GM19372 (cell line): ENCODE measurements around the gene MASTL.
A peak's percentile ranks its signal among the peaks of the same experiment; 100 is the strongest.
"Not testable (repeated sequence)": the region's sequence is repeated elsewhere in the genome, so short reads cannot be mapped to it uniquely, and the experiment has no call there.

ENCODE experiments used
- ATAC-seq: cut with Tn5 transposase; IDR thresholded peaks from one replicate; pipeline ENCODE4 v1.9.1; 2021; ENCODE audit warnings: mild to moderate bottlenecking, low read depth, moderate library complexity; ENCODE audit not compliant: unreplicated experiment

Gene MASTL

GRCh38 chr10:27155066-27155754 is at the start of gene MASTL:
TSS of gene MASTL (plus strand) at chr10:27155352. CDS start at chr10:27155427, 75 bp downstream.
- peak; percentile 76 for ATAC-seq

- no peak for ATAC-seq
Observed at GRCh38 chr10:27108165-27108564, 47.0 kb upstream of the MASTL start.

DNA sequence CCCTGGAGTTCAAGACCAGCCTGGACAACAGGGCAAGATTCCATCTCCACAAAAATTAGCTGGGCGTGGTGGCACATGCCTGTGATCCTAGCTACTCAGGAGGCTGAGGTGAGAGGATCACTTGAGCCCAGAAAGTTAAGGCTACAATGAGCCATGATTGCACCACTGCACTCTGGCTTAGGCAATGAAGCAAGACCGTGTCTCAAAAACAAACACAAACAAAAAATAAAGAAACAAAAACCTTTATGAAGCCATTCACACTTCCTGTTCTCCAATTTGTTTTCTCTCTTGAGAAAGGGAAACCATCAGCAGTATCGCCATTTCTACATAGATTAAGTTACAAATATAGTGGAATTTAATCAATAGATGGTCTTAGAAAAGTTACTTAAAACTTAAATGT is 20.8 kb upstream of the MASTL start:
- ATAC-seq: no peak

DNA sequence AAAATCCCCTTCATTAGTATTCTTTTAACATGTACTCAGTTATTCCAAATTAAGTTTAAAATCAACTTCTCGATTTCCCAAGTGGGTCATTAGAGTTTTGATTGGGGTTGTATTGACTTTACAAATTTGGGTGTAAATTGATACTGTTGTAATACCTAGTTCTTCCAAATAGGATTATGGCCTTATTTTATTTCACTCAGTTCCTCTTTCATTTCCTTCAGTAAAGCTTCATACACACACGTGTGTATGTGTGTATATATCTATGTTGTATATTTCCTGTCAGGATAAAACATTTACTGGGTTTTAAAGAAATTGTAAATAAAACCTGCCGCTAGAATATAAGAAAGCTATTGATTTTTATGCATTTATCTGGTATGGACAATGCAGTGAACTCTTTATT is 16.9 kb upstream of the MASTL start:
- ATAC-seq: no peak

- no peak for ATAC-seq
Observed at GRCh38 chr10:27143686-27144085, 11.5 kb upstream of the MASTL start.

DNA sequence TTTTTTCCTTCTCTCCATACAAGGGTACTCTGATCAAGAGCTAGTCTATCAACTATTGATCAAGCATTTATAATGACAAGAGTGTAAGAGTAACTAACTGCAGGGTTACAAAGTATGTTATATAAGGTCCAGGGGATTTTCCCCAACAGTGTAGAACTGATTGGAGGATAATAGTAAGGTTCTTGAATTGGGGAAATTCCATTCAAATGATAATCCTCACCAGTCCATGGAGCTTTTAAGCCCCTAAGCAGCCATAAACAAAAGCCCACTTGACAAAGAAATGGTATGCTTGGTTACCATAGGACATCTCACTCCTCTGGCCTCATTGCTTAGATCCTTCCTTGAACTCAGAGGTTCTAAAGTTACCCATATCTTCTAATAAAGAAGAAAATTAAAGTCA is 9.2 kb upstream of the MASTL start:
- ATAC-seq: no peak

DNA sequence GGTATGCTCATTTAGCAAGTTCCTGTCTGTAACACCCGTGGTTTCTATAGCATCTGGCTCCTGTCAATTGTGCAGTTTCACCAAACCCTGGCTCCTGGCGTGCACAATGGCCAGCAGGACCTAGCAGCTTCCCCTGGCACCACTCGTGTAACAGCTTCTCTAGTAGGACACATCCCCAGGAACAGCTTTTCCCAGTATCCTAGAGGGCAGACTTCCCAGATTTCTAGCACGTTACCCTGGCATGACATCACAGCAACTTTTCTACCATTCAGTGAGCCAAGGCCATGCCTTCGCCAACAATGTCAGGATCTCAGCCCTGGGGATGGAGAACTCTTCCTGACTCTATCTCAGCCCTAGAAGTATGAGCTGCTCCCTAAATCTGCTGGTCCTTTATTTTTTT is 7.5 kb upstream of the MASTL start:
- no peak for ATAC-seq

DNA sequence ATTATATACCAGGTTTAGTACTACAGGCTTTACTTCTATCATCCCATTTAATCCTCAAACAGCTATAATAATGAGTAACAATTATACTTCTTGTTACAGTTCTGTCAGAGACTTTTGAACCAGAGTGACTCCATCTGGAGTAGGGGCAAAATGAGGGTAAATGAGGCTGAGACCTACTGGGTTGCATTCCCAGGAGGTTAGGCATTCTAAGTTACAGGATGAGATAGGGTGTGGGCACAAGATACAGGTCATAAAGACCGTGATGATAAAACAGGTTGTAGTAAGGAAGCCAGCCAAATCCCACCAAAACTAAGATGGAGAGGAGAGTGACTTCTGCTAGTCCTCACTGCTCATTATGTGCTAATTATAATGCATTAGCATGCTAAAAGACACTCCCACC is 4.9 kb upstream of the MASTL start:
- no peak for ATAC-seq

DNA sequence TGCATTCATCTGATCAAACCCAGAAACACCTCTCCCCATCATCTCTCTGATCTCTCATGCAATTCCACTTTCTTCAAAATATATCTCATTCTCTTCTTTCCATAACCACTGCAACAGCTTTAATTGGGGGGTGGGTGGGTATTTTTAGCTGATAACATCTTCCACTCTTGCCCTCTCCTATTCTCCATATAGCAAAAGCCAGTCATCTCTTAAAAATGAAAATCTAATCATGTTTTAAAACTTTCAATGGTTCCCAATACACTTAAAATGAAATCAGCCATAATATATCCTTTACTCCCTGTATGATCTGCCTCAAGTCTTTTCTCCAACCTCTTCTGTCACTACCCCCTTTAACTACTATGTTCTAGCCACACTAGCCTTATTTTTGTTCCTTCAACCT is 2.5 kb upstream of the MASTL start:
- no peak for ATAC-seq

DNA sequence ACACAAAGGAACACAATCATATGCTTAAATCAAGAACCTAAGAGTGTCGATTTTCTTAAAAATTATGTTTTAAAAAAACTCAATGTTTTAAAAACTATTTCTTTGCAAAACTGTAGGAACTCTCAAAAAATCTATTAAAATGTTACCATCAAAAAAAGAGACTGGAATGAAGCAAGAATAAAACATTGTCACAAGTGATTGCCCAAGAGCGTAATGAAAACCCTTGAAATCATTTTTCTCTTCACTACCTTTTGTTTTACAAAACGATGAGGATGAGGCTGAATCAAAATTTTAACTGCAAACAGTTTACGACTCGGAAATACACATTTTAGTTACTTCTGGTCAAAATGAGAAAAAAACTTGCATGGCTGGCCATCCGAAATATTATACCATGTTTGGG is 1.8 kb upstream of the MASTL start:
- ATAC-seq: no peak

DNA sequence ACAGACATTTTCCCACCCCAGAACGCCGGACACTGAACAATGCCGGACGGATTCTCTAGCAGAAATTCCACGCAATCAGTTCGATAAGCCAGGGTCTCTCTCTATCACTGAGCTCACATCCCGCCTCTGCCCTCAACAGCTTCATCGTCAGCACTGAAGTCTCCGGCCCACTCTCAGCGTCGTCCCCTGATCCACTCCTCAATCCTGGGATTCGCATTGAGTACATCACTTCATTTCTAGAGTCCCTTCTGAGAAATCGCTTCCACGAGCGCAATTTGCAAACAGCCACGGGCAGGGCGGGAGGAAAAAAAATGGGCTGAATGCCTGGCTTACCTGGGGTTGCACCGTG is 1.3 kb upstream of the MASTL start:
- peak; percentile 2 for ATAC-seq

GRCh38 chr10:27156566-27156965 is 1.4 kb downstream of the MASTL start:
- ATAC-seq: not testable (repeated sequence)

DNA sequence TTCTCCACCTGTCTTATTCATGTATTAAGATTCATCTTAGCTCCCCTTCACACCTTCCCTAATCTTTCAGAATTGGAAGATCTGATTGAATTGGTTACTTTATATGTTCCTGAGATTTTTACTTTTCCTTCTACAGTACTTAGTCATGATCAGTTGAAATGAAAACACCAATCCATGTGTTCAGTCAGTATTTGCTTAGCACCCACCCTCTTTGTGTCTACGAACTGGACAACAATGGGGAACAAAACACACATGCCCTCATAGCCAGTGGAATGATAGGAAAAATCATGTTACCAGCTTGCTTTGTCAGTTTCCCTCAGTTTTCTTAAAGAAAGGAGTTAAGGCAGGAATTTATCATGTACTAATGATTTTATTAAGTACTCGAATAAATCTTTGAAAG is 2.0 kb downstream of the MASTL start:
- ATAC-seq: no peak

DNA sequence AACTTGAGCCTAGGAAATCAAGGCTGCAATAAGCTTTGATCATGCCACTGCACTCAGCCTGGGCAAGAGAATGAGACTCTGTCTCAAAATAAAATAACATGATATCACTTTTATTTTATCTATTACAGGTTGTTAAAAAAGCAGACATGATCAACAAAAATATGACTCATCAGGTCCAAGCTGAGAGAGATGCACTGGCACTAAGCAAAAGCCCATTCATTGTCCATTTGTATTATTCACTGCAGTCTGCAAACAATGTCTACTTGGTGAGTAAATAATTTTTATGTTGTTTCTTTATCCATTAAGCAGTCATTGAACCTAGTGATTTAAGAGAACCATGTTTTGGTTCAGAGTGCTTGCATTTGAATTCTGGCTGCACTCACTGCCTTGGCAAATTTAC is 3.3 kb downstream of the MASTL start:
- ATAC-seq: no peak

GRCh38 chr10:27169849-27170248 is 14.7 kb downstream of the MASTL start:
- no peak for ATAC-seq

DNA sequence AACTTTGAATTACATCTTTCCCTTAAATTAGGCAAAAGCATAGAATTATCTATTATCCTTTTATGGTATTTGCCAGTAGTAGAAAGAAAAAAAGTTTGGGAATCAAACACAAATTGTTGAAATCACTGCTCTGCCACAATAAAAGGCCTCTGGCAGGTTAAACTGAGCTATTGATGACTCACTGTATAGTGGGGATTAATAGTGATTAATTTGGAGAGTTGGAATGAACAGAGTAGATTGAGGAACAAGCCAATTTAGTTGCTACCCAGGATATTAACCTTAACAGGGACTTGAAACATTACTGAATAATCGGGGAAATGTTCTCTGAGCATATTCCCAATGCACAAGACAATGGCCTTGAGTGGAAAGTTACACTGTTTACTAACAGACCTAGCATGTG is 33.1 kb downstream of the MASTL start:
- no peak for ATAC-seq

DNA sequence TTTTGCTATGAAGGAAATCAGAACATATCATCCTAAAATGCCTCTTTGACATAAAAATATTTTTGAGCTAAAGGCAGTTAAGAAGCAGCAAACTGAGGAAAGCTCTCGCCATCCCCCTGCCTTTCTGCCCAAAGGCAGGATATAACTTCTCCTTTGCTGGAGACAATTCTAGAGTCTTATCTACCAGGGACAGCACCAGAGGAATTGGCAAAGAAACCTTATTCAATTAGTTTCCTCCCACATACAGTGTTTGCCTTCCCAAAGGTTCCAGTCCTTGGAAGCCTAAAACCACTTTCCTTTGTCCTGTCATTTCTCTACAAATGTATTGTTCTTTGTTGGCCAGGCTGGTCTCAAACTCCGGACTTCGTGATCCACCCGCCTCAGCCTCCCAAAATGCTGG is 33.7 kb downstream of the MASTL start:
- no peak for ATAC-seq

GRCh38 chr10:27190508-27190907 is 35.4 kb downstream of the MASTL start:
- ATAC-seq: no peak

- no peak for ATAC-seq
Observed at GRCh38 chr10:27192284-27192683, 37.1 kb downstream of the MASTL start.

- no peak for ATAC-seq
Observed at GRCh38 chr10:27197980-27198620, 42.9 kb downstream of the MASTL start.

DNA sequence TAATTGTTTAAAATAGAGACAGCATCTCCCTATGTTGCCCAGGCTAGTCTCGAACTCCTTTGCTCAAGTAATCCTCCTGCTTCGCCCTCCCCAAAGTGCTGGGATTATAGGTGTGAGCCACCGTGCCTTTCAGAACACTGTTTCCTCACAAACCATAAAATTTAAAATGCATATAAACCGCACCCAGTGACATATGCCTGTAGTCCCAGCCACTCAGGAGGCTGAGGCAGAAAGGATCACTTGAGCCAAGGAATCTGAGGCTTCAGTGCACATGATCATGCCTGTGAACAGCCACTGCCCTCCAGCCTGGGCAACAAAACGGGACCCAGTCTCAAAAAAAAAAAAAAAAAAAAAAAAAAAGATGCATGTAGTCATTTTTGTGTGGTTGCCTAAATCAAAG is 48.7 kb downstream of the MASTL start:
- no peak for ATAC-seq

DNA sequence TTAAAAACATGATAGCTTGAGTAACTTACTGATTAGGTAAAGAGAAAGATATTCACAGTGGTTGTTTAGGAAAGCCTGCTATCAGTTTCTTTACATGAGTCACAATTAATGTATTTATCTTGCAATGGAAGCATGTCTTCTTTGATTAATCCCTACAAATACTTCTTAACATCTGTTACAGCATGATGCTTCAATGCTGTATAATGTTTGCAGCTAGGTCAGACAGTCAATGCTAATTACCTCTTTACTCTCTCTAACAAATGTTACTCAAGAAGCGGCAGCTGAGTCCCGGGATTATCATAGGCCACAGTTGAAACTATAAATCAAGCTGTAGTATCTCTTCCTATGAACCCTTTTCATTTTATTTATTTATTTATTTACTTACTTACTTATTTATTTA is 52.2 kb downstream of the MASTL start:
- no peak for ATAC-seq

- ATAC-seq: no peak
Observed at GRCh38 chr10:27223964-27224363, 68.8 kb downstream of the MASTL start.
